Caco-2 (cell line): ENCODE measurements around the gene RGN. TPM values are rescaled to one million over a fixed set of nuclear protein-coding genes. Genes with fewer than 3 reads are reported as not detected.
A peak's percentile ranks its signal among the peaks of the same experiment; 100 is the strongest.

ENCODE experiments used
- Bru-seq: library from RNA; stranded (reverse); fragments of 400-500 nt; gene quantifications from one replicate; lab custom pipeline; 2021; lab: Mats Ljungman, UMichigan
- BruChase-seq, 2 experiments: library from RNA; stranded (reverse); fragments of 400-500 nt; gene quantifications; one replicate each; lab custom pipeline; 2021; lab: Mats Ljungman, UMichigan
- BruUV-seq: library from RNA; stranded (reverse); fragments of 400-500 nt; replicated peaks from 2 replicates; lab custom pipeline; 2021; lab: Mats Ljungman, UMichigan
- CTCF ChIA-PET: fragments of 300-600 bp; sonication (Branson Sonifier 250); formaldehyde crosslinking; loops from one replicate; lab custom pipeline; 2022; ENCODE audit warnings: antibody characterized with exemption; lab: Charles Lee
- POLR2A ChIA-PET: fragments of 300-600 bp; sonication (Branson Sonifier 250); formaldehyde crosslinking; loops from one replicate; lab custom pipeline; 2022; ENCODE audit warnings: antibody characterized with exemption; lab: Charles Lee
- DNase-seq, 2 experiments: peaks; one replicate each; pipeline versions ENCODE4 v3.0.0 to v3.0.0-alpha.2; 2020 to 2022
- H3K27me3 ChIP-seq: replicated peaks from 2 replicates; pipeline ENCODE4 v1.6.0; 2011; ENCODE audit warnings: low read length; ENCODE audit not compliant: control insufficient read depth, insufficient read depth
- H3K36me3 ChIP-seq: 2 replicates; pipeline ENCODE4 v1.5.1; 2011; ENCODE audit warnings: low read length; ENCODE audit not compliant: control insufficient read depth, insufficient read depth
- H3K4me1 ChIP-seq: fragments of 250-450 bp; sonication (Bioruptor Pico); 2 replicates; pipeline ENCODE4 v1.5.1; 2020; ENCODE audit warnings: mild to moderate bottlenecking
- H3K4me3 ChIP-seq: 2 replicates; pipeline ENCODE4 v1.5.1; 2011; ENCODE audit warnings: low read depth, mild to moderate bottlenecking, control low read depth, low read length
- H3K9me3 ChIP-seq: fragments of 250-450 bp; sonication (Bioruptor Pico); 2 replicates; pipeline ENCODE4 v1.5.1; 2020; ENCODE audit warnings: mild to moderate bottlenecking, moderate library complexity
- H3K27ac Mint-ChIP-seq: one replicate; pipeline ENCODE4 v1.8.0; 2022; ENCODE audit warnings: mixed read lengths; ENCODE audit not compliant: unreplicated experiment
- H3K27me3 Mint-ChIP-seq: one replicate; pipeline ENCODE4 v1.8.0; 2022; ENCODE audit warnings: mixed read lengths; ENCODE audit not compliant: insufficient read depth, unreplicated experiment
- H3K36me3 Mint-ChIP-seq: one replicate; pipeline ENCODE4 v1.8.0; 2022; ENCODE audit warnings: mild to moderate bottlenecking, mixed read lengths; ENCODE audit not compliant: insufficient read depth, unreplicated experiment
- H3K4me1 Mint-ChIP-seq: one replicate; pipeline ENCODE4 v1.8.0; 2022; ENCODE audit warnings: low read depth, mixed read lengths; ENCODE audit not compliant: unreplicated experiment
- H3K4me3 Mint-ChIP-seq: one replicate; pipeline ENCODE4 v1.8.0; 2022; ENCODE audit warnings: mild to moderate bottlenecking, moderate library complexity, mixed read lengths; ENCODE audit not compliant: unreplicated experiment
- H3K9me3 Mint-ChIP-seq: one replicate; pipeline ENCODE4 v1.8.0; 2022; ENCODE audit warnings: mixed read lengths; ENCODE audit not compliant: unreplicated experiment
- CTCF ChIP-seq, 2 experiments: fragments of 200-600 bp in 1 of 2; IDR thresholded peaks; 1 replicate in 1 of 2; 2 replicates in 1 of 2; pipeline versions ENCODE4 v1.5.1 to v1.8.0; 2011 to 2022; ENCODE audit warnings: antibody characterized with exemption in 1 of 2, control low read depth in 1 of 2, inconsistent platforms in 1 of 2, low read depth in 1 of 2, low read length in 1 of 2, mild to moderate bottlenecking in 1 of 2, moderate library complexity in 1 of 2; ENCODE audit not compliant: insufficient read depth in 1 of 2, severe bottlenecking in 1 of 2, unreplicated experiment in 1 of 2
- intact Hi-C: fragments of 100-400 bp; cut with micrococcal nuclease; formaldehyde crosslinking; loops from one replicate; pipeline ENCODE4 v1.10.0; 2022; ENCODE audit not compliant: unreplicated experiment
- long read RNA-seq: library from polyadenylated mRNA; stranded (forward); transcript quantifications from one replicate; pipeline ENCODE4 v2.0.0, GENCODE V29; 2022
- total RNA-seq: library from RNA; stranded (reverse); gene quantifications from 2 replicates; pipeline ENCODE4 v1.2.3, GENCODE V29; 2022

Gene RGN
- 32.9 and 36.2 TPM in 2 replicates for total RNA-seq
- percentile 68 among the genes with signal in this experiment for Bru-seq, nascent RNA
- BruChase-seq, experiment 1, labeled RNA remaining after a 2-hour chase = percentile 70 among the genes with signal in this experiment
- percentile 77 among the genes with signal in this experiment for BruChase-seq, experiment 2, labeled RNA remaining after a 6-hour chase
- long read RNA-seq, transcript RGN-201 (7 exons, 1,356 nt) = minor isoform, 7 of 47 reads
- long read RNA-seq, transcript RGN-202 (7 exons, 1,611 nt) = major isoform, 10 of 47 reads
- long read RNA-seq, partial matches to known transcripts = 4 of 47 reads
- long read RNA-seq, other reads (novel, unspliced or antisense) = 26 of 47 reads

GRCh38 chrX:47078129-47079043 lies at the start of gene RGN:
RGN (plus strand) TSS chrX:47078443; CDS start chrX:47081145, 2,702 bp downstream.
- intact Hi-C loops = loop anchor here (1.0 kb wide), 1 partner anchor 30 kb away; no protein-coding TSS in a partner anchor
- Mint-ChIP-seq H3K36me3 (no peaks in the 10 kb centered on the region), H3K4me3 (peak within 1 kb of the TSS; percentile 69), H3K27ac (peak within 1 kb of the TSS; percentile 22), H3K27me3 (no peaks in the 10 kb centered on the region), H3K4me1 (peaks cover 7% of the 10 kb centered on the region), H3K9me3 (no peaks in the 10 kb centered on the region)
- ChIA-PET POLR2A (interaction anchor here (0.6 to 1.1 kb wide), 2 partner anchors 19 to 31 kb away, joined by 3 to 4 read pairs; no protein-coding TSS in a partner anchor), CTCF (interaction anchor here (0.6 to 0.7 kb wide), 2 partner anchors 11 to 523 kb away, joined by 3 to 6 read pairs; no protein-coding TSS in a partner anchor)
- no TSS peak for BruUV-seq
- H3K27me3 ChIP-seq = no peaks in the 10 kb centered on the region
- H3K4me3 ChIP-seq = peak within 1 kb of the TSS; percentile 48
- no peaks in the 10 kb centered on the region for H3K36me3 ChIP-seq
- no peak for TF ChIP-seq CTCF (IDR thresholded peaks at IDR 0.05; ENCODE audit: insufficient read depth in 1 of 2, low read depth in 1 of 2, low read length in 1 of 2, severe bottlenecking in 1 of 2, unreplicated experiment in 1 of 2)
- peak; percentile 58 to 69 for DNase-seq
- H3K4me1 ChIP-seq = peaks cover 24% of the 10 kb centered on the region
- no peaks in the 10 kb centered on the region for H3K9me3 ChIP-seq

- H3K4me3 Mint-ChIP-seq = no peak overlapping the region
- H3K27me3 Mint-ChIP-seq = no peaks in the 10 kb centered on the region
- no peak overlapping the region for H3K27ac Mint-ChIP-seq
- intact Hi-C loops = loop anchor here (1.0 to 5.0 kb wide), 2 partner anchors 62 to 126 kb away; no protein-coding TSS in a partner anchor
- ChIA-PET CTCF (interaction anchor here (0.6 to 1.0 kb wide), 4 partner anchors 12 to 126 kb away, joined by 3 to 4 read pairs (median 4); no protein-coding TSS in a partner anchor), POLR2A (no interaction called here)
- no TSS peak for BruUV-seq
- Histone ChIP-seq H3K4me3 (no peak overlapping the region), H3K4me1 (no peaks in the 10 kb centered on the region), H3K9me3 (no peaks in the 10 kb centered on the region), H3K27me3 (no peaks in the 10 kb centered on the region), H3K36me3 (no peaks in the 10 kb centered on the region)
- no peaks in the 10 kb centered on the region for H3K4me1 Mint-ChIP-seq
- no peaks in the 10 kb centered on the region for H3K9me3 Mint-ChIP-seq
- TF ChIP-seq CTCF (IDR thresholded peaks at IDR 0.05; ENCODE audit: insufficient read depth in 1 of 2, low read depth in 1 of 2, low read length in 1 of 2, severe bottlenecking in 1 of 2, unreplicated experiment in 1 of 2) = peak; percentile 38 to 42
- H3K36me3 Mint-ChIP-seq = peaks cover 13% of the 10 kb centered on the region
- DNase-seq = peak in 1 of 2 experiments; percentile 47
Observed at GRCh38 chrX:47030339-47030738, 47.9 kb upstream of the RGN start.
